ENCODE measurements around the gene CERS2. TPM values are rescaled to one million over a fixed set of nuclear protein-coding genes. Genes with fewer than 3 reads are reported as not detected.

The CERS2 gene
- polyA plus RNA-seq, 1 donor: 310 TPM

DNA sequence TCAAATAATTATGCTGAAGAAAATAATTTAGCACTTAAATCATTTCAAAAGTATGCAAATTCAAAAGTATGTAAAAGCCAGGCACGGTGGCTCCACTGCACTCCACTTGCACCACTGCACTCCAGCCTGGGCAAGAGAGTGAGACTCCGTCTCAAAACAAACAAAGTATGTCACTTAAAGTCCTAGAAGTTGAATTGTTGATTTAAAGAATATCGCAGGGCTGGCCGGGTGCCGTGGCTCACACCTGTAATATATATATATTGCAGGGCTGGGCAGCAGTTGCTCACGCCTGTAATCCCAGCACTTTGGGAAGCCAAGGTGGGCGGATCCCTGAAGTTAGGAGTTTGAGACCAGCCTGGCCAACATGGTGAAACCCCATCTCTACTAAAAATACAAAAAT, 57.2 kb downstream of the CERS2 start:
- Histone ChIP-seq H3K4me1 (ENCODE audit: control insufficient read depth, insufficient read depth, low read length) (peaks cover 2% of the 10 kb centered on the region), H3K9me3 (ENCODE audit: control insufficient read depth, low read depth, low read length) (no peaks in the 10 kb centered on the region), H3K36me3 (ENCODE audit: control insufficient read depth, insufficient read depth, low read length) (no peaks in the 10 kb centered on the region), H3K4me3 (ENCODE audit: low read length) (no peak overlapping the region), H3K27ac (ENCODE audit: low read length) (no peak overlapping the region), H3K27me3 (ENCODE audit: control insufficient read depth, insufficient read depth, low read length) (no peaks in the 10 kb centered on the region)
- WGBS (ENCODE audit: insufficient coverage, low lambda C conversion rate): 100% methylated on average over 1 of the region's 7 CpGs
- DNase-seq: no peak

Other genes with a start within 250 kb of the CERS2 start
- gene CTSS, start 209.1 kb downstream of the CERS2 start, polyA plus RNA-seq: 61.7 TPM
- gene CTSK, start 166.6 kb downstream of the CERS2 start, polyA plus RNA-seq: 18.3 TPM
- gene ARNT, start 98.2 kb downstream of the CERS2 start, polyA plus RNA-seq: 35.2 TPM
- gene CTXND2, start 87.7 kb downstream of the CERS2 start, polyA plus RNA-seq: not detected
- 56.7 TPM for gene SETDB1, start 48.5 kb downstream of the CERS2 start, polyA plus RNA-seq
- gene ANXA9, start 7.5 kb upstream of the CERS2 start, polyA plus RNA-seq: 3.2 TPM
- 24.5 TPM for gene MINDY1, start 32.1 kb upstream of the CERS2 start, polyA plus RNA-seq
- gene PRUNE1, start 33.6 kb upstream of the CERS2 start, polyA plus RNA-seq: 25.8 TPM
- 1.3 TPM for gene BNIPL, start 61.8 kb upstream of the CERS2 start, polyA plus RNA-seq
- gene C1orf56, start 72.9 kb upstream of the CERS2 start, polyA plus RNA-seq: 7.0 TPM
- 58.2 TPM for gene CDC42SE1, start 84.8 kb upstream of the CERS2 start, polyA plus RNA-seq
- 17.4 TPM for gene MLLT11, start 85.6 kb upstream of the CERS2 start, polyA plus RNA-seq
- 11.6 TPM for gene GABPB2, start 95.9 kb upstream of the CERS2 start, polyA plus RNA-seq
- gene SEMA6C, start 171.8 kb upstream of the CERS2 start, polyA plus RNA-seq: 23.4 TPM
- 5.0 TPM for gene TNFAIP8L2, start 181.8 kb upstream of the CERS2 start, polyA plus RNA-seq
- gene LYSMD1, start 191.1 kb upstream of the CERS2 start, polyA plus RNA-seq: 10.7 TPM
- 38.7 TPM for gene SCNM1, start 191.3 kb upstream of the CERS2 start, polyA plus RNA-seq
- gene TMOD4, start 201.1 kb upstream of the CERS2 start, polyA plus RNA-seq: 0.64 TPM
- 43.7 TPM for gene VPS72, start 215.4 kb upstream of the CERS2 start, polyA plus RNA-seq
- gene PIP5K1A, start 223.7 kb upstream of the CERS2 start, polyA plus RNA-seq: 32.9 TPM